ENCODE data around the gene THYN1. TPM values are rescaled to one million over a fixed set of nuclear protein-coding genes. Genes with fewer than 3 reads are reported as not detected.

THYN1 gene
- total and polyA plus RNA-seq, 2 of the 13 experiments (the other 11 are each of a cell fraction or from before 2014, with no cell fraction given) = 36.1 to 87.6 TPM

GRCh38 chr11:134224710-134225664 is 28.2 kb downstream of the THYN1 start (continued):
- TF ChIP-seq ZNF609 (CRISPR knock-in tag; IDR thresholded peaks at IDR 0.05; ENCODE audit: borderline replicate concordance) (no peak), ZNF343 (CRISPR knock-in tag; IDR thresholded peaks at IDR 0.05) (no peak; the same call in 1 of the 2 replicates), NCOA1 (CRISPR knock-in tag; IDR thresholded peaks at IDR 0.05) (no peak), PHB2 (IDR thresholded peaks at IDR 0.05; ENCODE audit: partially characterized antibody) (no peak), PHF21A (CRISPR knock-in tag; IDR thresholded peaks at IDR 0.05) (peak; percentile 4; the same call in 1 of the 2 replicates), ZNF160 (CRISPR knock-in tag; IDR thresholded peaks at IDR 0.05) (0 out of 2 replicates have a peak, but pooled peaks have one; percentile 30), ZNF460 (CRISPR knock-in tag; IDR thresholded peaks at IDR 0.05; ENCODE audit: borderline replicate concordance) (no peak), CBX5 (CRISPR knock-in tag; IDR thresholded peaks at IDR 0.05; ENCODE audit: borderline replicate concordance) (no peak), RFX3 (CRISPR knock-in tag; IDR thresholded peaks at IDR 0.05) (no peak), ELF1 (CRISPR knock-in tag; IDR thresholded peaks at IDR 0.05) (no peak), BHLHE40 (IDR thresholded peaks at IDR 0.05; ENCODE audit: low read length) (no peak), ZHX1 (CRISPR knock-in tag; IDR thresholded peaks at IDR 0.05; ENCODE audit: low read depth) (no peak), MAX (IDR thresholded peaks at IDR 0.05) (peak; percentile 45; the same call in 1 of the 2 replicates), KLF15 (CRISPR knock-in tag; IDR thresholded peaks at IDR 0.05; ENCODE audit: borderline replicate concordance) (no peak), IKZF4 (CRISPR knock-in tag; IDR thresholded peaks at IDR 0.05; ENCODE audit: borderline replicate concordance, low read depth, not compliant biosample characterization) (no peak)
